ENCODE results near the gene CRACR2A. TPM values are rescaled to one million over a fixed set of nuclear protein-coding genes. Genes with fewer than 3 reads are reported as not detected.

The CRACR2A gene
- total RNA-seq, 1 donor, result 14.0 TPM

- no peak for DNase-seq (ENCODE audit: low read depth in 2 of 3, low spot score in 2 of 3)
Measured at GRCh38 chr12:3692616-3693365, 60.1 kb downstream of the CRACR2A start.

GRCh38 chr12:3686463-3686862 lies 66.4 kb downstream of the CRACR2A start:
- DNase-seq (ENCODE audit: low read depth in 2 of 3, low spot score in 2 of 3), result no peak

DNA sequence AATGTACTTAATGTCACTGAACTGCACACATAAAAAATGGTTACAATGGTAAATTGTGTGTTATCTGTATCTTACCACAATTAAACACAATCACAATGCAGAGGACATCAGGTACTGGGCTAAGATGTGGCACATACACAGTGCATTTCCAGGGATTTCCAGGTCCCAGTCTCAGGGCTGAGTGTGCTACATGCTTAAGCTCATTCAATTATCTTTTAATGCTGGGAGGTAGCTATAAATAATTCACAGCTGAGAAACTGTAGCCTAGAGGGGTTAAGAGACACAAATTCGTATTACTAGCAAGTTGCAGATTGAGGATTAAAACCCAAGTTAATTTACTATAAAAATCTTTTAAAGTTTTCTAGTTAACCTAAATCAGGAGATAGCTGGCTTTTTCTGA lies 67.1 kb downstream of the CRACR2A start:
- no peak for DNase-seq (ENCODE audit: low read depth in 2 of 3, low spot score in 2 of 3)

- no peak for DNase-seq (ENCODE audit: low read depth in 2 of 3, low spot score in 2 of 3)
Measured at GRCh38 chr12:3684449-3685051, 68.4 kb downstream of the CRACR2A start.

GRCh38 chr12:3683670-3684069 lies 69.2 kb downstream of the CRACR2A start:
- DNase-seq (ENCODE audit: low read depth in 2 of 3, low spot score in 2 of 3), result no peak

DNA sequence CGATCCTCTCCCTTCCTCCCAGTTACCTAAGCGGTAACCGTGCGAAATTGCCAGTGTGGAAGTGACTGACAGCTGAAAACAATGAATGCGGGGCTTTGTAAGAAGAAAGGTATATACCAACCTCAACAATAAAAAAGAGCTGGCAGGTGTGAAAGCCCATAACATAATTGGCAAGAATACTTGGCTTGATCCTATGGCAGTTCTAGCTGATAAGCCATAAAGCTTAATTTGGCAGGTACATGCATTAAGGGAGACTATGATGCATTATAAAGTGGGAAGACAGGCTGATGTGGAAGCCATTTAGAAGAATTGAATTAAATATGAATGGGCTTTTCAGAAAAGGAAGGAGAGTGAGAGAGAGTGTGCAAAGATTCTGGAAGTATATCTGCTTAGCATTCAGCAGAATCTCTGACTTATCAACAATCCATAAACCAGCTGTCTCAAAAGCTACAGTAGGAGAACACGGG lies 71.3 kb downstream of the CRACR2A start:
- DNase-seq (ENCODE audit: low read depth in 2 of 3, low spot score in 2 of 3), result no peak

GRCh38 chr12:3680919-3681594 lies 71.9 kb downstream of the CRACR2A start:
- no peak for DNase-seq (ENCODE audit: low read depth in 2 of 3, low spot score in 2 of 3)

DNA sequence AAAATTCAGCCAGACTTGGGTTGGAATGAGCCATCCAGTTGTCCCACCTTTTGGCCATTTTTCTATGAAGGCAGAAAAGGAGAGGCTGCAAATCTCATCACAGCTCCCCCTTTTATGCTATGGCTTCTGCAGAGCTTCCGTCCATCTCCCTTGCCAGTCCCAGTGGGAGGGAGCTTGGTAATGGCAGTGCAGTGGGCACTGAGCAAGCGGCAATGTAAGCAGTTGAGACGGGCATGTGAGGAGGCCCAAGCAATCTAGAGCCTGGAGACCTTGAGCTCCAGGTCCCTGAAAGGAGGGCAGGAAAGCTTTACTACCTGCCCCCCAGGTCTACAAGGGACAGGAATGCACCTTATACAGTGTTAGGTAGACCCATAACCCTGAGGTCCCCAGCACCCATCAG lies 73.1 kb downstream of the CRACR2A start:
- DNase-seq (ENCODE audit: low read depth in 2 of 3, low spot score in 2 of 3), result no peak

- DNase-seq (ENCODE audit: low read depth in 2 of 3, low spot score in 2 of 3), result no peak
Measured at GRCh38 chr12:3677609-3678008, 75.3 kb downstream of the CRACR2A start.

DNA sequence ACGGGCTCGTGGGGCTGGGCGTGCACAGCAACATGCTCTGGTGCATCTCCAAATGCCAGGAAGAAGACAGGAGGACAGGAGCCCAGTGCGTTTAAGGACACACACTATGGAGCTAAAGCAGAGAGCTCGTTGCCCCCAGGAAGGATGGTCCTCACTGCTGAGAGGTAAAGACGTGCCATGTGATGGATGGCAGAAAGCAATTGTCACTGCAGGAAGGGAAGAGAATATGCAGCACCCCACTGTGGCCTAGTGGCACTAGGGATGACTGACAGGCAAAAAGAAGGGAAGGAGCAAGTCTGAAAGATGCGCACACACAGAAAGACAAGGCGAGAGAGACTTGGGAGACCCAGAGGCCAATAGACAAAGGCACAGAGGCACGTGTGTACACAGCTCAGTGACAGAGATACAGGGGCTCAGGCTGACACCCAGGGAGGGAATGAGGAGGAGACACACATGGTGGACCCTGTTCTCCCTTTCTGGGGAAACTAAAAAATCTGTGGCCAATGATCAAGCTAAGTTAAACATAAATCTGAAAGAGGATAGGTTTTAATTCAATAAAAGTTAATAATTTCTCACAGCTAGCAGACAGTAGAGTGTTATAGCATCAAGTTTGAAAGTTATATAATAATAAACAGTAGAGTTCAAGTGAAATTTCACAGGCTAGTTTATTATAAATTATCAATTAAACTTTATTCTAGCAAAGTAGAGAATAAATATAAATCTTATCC lies 78.8 kb downstream of the CRACR2A start:
- DNase-seq (ENCODE audit: low read depth in 2 of 3, low spot score in 2 of 3), result no peak

- no peak for DNase-seq (ENCODE audit: low read depth in 2 of 3, low spot score in 2 of 3)
Measured at GRCh38 chr12:3672113-3672509, 80.8 kb downstream of the CRACR2A start.

DNA sequence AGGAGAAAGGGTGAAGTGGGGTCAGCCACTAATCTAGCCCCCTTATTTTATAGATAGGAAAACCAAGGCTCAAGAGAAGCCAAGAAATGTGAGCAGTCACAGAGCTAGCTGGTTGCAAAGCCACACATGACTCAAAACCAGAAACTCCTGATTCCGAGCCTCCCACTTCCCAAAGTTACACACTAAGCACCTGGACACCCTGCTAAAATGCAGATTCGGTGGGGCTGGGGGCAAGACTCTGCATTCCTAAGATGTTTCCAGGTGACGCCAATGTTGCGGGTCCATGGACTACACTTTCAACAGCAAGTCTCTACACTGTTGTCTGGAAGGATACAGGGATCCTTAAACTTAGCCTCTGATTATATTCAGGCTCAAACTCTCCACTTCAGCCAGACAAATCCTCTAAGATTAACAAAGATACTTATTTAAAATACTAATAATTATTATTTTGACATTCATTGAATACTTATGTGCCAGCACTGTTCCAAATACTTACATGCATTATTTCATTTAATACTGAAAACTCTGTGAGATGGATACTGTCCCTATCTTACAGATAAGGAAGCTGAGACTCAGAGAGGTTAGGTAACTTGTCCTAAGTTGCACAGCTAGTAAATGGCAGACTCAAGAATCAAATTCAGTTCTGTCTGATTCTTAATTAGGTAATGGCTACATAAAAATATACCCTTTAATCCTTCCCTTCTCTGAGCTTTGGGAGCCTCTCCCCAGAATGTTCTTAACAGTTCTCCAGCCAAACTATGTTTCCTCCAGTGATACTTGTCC lies 81.4 kb downstream of the CRACR2A start:
- no peak for DNase-seq (ENCODE audit: low read depth in 2 of 3, low spot score in 2 of 3)

GRCh38 chr12:3670083-3670620 lies 82.8 kb downstream of the CRACR2A start:
- no peak for DNase-seq (ENCODE audit: low read depth in 2 of 3, low spot score in 2 of 3)

GRCh38 chr12:3669594-3669993 lies 83.3 kb downstream of the CRACR2A start:
- DNase-seq (ENCODE audit: low read depth in 2 of 3, low spot score in 2 of 3), result no peak

- no peak for DNase-seq (ENCODE audit: low read depth in 2 of 3, low spot score in 2 of 3)
Measured at GRCh38 chr12:3668479-3669165, 84.3 kb downstream of the CRACR2A start.

- DNase-seq (ENCODE audit: low read depth in 2 of 3, low spot score in 2 of 3), result no peak
Measured at GRCh38 chr12:3667485-3667884, 85.4 kb downstream of the CRACR2A start.

DNA sequence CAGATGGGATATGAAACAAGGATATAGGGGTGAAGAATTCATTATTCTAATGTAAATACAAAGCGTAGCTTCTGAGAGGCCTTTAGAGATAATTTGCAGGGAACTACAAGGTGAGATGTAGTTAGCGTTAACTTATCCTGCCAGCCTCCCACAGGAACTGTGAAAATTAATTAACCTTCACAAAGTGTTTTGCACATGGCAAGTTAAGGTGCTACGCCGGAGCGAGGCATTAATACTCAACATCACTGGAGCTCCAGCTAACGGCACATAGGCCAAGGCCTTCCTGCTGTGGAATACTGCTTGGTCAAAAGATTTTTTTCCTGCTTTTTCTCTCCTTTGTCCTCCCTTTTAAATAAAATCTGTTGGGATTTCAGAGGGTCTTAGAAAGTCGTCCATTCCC lies 86.5 kb downstream of the CRACR2A start:
- no peak for DNase-seq (ENCODE audit: low read depth in 2 of 3, low spot score in 2 of 3)

GRCh38 chr12:3662521-3662921 lies 90.4 kb downstream of the CRACR2A start:
- no peak for DNase-seq (ENCODE audit: low read depth in 2 of 3, low spot score in 2 of 3)

DNA sequence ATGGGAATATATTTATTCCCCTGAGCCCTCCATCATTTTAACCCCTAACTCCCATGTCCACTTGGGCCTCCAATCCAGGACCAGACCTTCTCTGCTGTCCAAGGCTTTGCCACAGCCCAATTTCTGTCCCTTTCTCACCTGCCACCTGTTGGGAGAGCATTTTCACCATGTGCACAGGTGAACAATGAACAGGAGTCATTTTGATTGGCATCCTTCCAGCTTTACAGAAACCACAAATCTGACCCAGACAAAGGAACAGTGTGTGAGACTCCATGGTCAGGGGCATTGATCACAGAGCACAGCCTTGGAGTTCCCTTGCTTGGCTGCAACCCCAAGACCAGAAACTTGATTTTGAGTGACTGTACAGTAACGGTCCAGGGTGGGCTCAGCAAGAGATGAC lies 91.9 kb downstream of the CRACR2A start:
- DNase-seq (ENCODE audit: low read depth in 2 of 3, low spot score in 2 of 3), result no peak
